ENCODE results near the gene MROH7.
"Not testable (repeated sequence)": the region's sequence is repeated elsewhere in the genome, so short reads cannot be mapped to it uniquely, and the experiment has no call there.

MROH7 gene

DNA sequence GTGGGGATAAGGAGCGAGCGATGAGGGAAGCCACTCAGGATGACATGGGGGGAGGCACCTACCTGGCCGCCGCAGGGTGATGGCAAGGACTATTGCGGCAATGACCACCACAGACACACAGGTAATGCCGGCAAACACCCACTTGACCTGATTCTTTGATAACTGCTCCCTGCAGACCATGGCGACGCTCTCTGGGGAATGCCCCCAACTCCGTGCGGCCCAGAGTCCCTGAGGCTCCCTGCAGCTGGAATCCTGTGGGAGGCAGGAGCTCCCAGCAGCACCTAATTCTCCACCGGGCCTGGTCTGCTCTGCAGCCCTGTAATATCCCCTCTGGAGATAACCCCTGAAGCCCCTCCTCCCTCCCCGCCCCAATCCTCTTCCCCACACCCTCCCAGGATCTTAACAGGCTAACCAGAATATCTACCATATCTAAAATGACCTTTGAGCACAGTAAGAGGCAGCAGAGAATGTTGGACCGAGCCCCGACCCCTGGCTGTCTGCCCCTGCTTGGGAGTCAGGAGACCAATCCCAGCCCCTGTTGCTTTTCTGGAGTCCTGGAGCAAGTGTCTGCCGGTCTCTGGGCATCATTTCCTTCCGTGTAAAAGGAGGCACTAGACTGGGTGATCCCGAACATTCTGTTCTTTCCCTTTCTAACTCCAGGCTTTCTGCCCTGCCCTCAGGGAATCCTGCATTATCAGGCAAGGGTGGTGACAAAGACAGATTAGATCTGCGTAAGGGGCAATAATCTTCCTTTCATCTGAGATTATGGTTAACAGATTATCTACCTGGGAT lies 18.2 kb upstream of the MROH7 start, which contains the start of gene FAM151A:
FAM151A (minus strand) TSS at position 310 of the 792 bp plus-strand sequence; CDS start at position 180, 130 bp downstream.
- DNase-seq (ENCODE audit: low spot score), result no peak
- TF ChIP-seq, protein P1, sequence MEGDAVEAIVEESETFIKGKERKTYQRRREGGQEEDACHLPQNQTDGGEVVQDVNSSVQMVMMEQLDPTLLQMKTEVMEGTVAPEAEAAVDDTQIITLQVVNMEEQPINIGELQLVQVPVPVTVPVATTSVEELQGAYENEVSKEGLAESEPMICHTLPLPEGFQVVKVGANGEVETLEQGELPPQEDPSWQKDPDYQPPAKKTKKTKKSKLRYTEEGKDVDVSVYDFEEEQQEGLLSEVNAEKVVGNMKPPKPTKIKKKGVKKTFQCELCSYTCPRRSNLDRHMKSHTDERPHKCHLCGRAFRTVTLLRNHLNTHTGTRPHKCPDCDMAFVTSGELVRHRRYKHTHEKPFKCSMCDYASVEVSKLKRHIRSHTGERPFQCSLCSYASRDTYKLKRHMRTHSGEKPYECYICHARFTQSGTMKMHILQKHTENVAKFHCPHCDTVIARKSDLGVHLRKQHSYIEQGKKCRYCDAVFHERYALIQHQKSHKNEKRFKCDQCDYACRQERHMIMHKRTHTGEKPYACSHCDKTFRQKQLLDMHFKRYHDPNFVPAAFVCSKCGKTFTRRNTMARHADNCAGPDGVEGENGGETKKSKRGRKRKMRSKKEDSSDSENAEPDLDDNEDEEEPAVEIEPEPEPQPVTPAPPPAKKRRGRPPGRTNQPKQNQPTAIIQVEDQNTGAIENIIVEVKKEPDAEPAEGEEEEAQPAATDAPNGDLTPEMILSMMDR (IDR thresholded peaks at IDR 0.05; ENCODE audit: extremely low read depth, missing control alignments), result no peak

GRCh38 chr1:54624466-54625464 lies 16.8 kb upstream of the MROH7 start:
- no peak for DNase-seq (ENCODE audit: low spot score)
- TF ChIP-seq, protein P1 (IDR thresholded peaks at IDR 0.05; ENCODE audit: extremely low read depth, missing control alignments), result no peak

DNA sequence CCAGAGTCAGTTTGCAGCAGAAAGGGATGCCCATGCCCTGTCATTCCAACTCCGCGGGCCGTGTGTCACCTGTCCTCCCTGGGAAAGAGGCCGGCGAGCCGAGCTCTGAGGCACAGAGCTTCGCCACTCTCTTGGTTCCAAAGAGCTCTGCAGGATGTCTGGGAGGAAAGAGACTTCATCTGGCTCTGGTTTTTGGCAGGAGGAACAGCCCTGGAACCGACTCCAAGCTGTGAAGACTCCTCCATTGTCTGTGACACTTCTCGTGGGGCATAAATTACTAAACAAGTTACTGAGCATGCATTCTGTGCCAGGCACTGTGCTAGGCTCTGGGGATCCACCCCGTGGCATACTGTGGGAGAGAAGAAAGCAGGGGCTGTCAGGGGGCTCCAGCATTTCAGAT lies 14.4 kb upstream of the MROH7 start:
- DNase-seq (ENCODE audit: low spot score), result no peak
- TF ChIP-seq, protein P1 (IDR thresholded peaks at IDR 0.05; ENCODE audit: extremely low read depth, missing control alignments), result no peak

DNA sequence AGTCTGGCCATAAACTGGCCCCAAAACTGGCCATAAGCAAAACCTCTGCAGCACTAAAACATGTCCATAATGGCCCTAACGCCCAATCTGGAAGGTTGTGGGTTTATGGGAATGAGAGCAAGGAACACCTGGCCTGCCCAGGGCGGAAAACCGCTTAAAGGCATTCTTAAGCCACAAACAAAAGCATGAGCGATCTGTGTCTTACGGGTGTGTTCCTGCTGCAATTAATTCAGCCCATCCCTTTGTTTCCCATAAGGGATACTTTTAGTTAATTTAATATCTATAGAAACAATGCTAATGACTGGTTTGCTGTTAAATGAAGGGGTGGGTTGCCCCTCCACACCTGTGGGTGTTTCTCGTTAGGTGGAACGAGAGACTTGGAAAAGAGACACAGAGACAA lies 5.8 kb upstream of the MROH7 start:
- DNase-seq (ENCODE audit: low spot score), result not testable (repeated sequence)

- not testable (repeated sequence) for DNase-seq (ENCODE audit: low spot score)
Observed at GRCh38 chr1:54636461-54637446, 4.8 kb upstream of the MROH7 start.

DNA sequence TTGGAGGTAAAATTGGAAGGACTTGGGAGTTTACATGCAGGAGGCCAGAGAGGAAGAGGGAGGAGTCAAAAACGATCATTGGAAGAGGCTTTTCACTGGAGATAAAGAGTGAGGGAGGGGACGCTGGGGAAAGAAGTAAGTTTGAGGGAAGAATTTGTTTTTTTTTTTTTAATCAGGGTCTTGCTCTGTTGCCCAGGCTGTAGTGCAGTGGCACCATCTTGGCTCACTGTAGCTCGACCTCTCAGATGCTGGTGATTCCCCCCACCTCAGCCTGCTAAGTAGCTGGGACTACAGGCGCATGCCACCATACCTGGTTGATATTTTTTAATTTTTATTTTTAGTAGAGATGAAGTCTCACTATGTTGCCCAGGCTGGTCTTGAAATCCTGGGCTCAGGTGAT lies 1.2 kb upstream of the MROH7 start:
- no peak for DNase-seq (ENCODE audit: low spot score)
- TF ChIP-seq, protein P1 (IDR thresholded peaks at IDR 0.05; ENCODE audit: extremely low read depth, missing control alignments), result no peak

GRCh38 chr1:54643736-54644135 lies 2.1 kb downstream of the MROH7 start:
- TF ChIP-seq, protein P1 (IDR thresholded peaks at IDR 0.05; ENCODE audit: extremely low read depth, missing control alignments), result no peak
- no peak for DNase-seq (ENCODE audit: low spot score)
